ENCODE measurements around the gene RIMBP2. TPM values are rescaled to one million over a fixed set of nuclear protein-coding genes. Genes with fewer than 3 reads are reported as not detected.

The RIMBP2 gene
- total and polyA plus RNA-seq, 7 experiments from 2014 or later: 0.05 TPM; not detected in 6

DNA sequence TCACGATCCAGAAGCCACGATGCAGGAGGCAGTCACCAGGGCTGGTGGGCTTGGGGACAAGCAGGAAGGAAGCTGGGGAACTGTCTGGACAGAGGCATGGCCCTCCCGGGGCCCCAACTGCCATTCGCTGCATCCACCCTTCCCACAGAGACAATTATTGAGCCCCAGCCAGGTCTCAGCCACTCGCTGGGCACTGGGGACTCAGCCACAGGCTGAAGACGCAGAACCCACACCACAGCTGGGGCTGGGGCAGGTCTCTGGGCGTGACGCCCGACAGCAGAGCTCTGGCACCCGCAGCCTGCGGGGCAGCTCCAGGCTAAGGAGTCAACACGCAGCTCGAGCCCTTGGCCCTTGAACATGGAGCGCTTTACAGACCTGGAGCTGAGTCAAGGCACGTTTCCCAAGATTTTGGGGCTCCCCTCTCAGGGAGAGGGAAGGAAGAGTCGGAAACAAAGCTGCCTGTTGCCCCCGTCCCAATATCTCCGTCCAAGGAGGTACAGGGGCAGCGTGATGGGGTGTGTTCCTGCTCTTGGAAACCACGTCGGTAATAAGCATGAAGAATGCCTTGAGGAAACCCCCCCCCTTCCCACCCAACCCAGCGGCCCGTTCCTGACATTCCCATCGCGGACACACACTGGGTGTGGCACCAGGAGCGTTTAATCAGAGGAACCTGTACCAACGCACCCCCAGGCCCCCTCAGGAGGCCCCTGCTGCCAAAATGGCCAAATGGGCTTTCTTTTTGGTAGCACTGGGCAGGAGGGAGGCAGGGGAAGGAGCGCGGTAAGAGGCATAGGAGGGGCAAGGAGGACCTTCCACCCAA, 6.7 kb downstream of the RIMBP2 start:
- Mint-ChIP-seq H3K4me3 (no peak overlapping the region), H3K27me3 (peaks cover 19 to 45% (median 35%) of the 10 kb centered on the region in 5 donors), H3K9me3 (peaks cover 0 to 3% (median 0%) of the 10 kb centered on the region in 11 donors), H3K4me1 (peaks cover 0 to 9% (median 3%) of the 10 kb centered on the region in 7 donors), H3K27ac (no peak overlapping the region), H3K36me3 (no peaks in the 10 kb centered on the region)
- DNase-seq (no peak), ATAC-seq (peak; percentile 10)
- no peak overlapping the region for H3K27ac ChIP-seq (ENCODE audit: low read depth, low read length)
- no peaks in the 10 kb centered on the region for H3K4me1 ChIP-seq (ENCODE audit: control insufficient read depth in 2 of 2, insufficient read depth in 2 of 2, low read length in 2 of 2)
- H3K27me3 ChIP-seq (ENCODE audit: control insufficient read depth in 2 of 2, insufficient read depth in 2 of 2, low read length in 2 of 2): no peaks in the 10 kb centered on the region
- no peaks in the 10 kb centered on the region for H3K9me3 ChIP-seq (ENCODE audit: control insufficient read depth in 2 of 3, low read length in 3 of 3)
- H3K36me3 ChIP-seq (ENCODE audit: control insufficient read depth in 2 of 3, insufficient read depth in 3 of 3, low read length in 3 of 3): no peaks in the 10 kb centered on the region
- CTCF ChIA-PET: interaction anchor here (0.5 kb wide), 1 partner anchor 41 kb away, joined by 3 read pairs; no protein-coding TSS in a partner anchor
- intact Hi-C loops (cut with micrococcal nuclease): no loop called here
- H3K4me3 ChIP-seq (ENCODE audit: low read length): no peak overlapping the region
- POLR2A ChIA-PET: no interaction called here

DNA sequence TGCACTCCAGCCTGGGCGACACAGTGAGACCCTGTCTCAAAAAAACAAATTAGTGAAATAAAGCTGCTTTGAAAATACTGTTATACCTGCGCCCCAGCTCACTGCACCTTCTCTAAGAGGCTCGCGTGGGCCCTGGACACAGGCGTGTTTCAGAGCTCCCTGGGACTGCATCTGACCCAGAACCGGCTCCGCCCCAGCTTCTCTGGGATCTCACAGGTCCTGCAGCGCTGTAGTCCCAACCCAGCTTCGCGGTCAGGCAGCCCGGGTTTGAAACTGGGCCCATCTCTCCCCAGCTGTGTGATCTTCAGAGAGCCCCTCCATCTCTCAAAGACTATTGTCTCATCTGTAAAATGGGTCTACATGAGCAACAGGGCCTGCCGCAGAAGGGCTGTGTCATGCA, 7.5 kb downstream of the RIMBP2 start:
- H3K4me1 Mint-ChIP-seq: peaks cover 0 to 9% (median 2%) of the 10 kb centered on the region in 7 donors
- intact Hi-C loops (cut with micrococcal nuclease): no loop called here
- H3K27me3 Mint-ChIP-seq: peaks cover 15 to 43% (median 31%) of the 10 kb centered on the region in 5 donors
- no peaks in the 10 kb centered on the region for H3K36me3 ChIP-seq (ENCODE audit: control insufficient read depth in 2 of 3, insufficient read depth in 3 of 3, low read length in 3 of 3)
- ChIA-PET POLR2A (no interaction called here), CTCF (no interaction called here)
- DNase-seq: no peak
- H3K27ac Mint-ChIP-seq: no peak overlapping the region
- no peak overlapping the region for H3K4me3 ChIP-seq (ENCODE audit: low read length)
- H3K9me3 Mint-ChIP-seq: peaks cover 0 to 3% (median 0%) of the 10 kb centered on the region in 11 donors
- H3K4me3 Mint-ChIP-seq: no peak overlapping the region
- ATAC-seq: no peak
- H3K4me1 ChIP-seq (ENCODE audit: control insufficient read depth in 2 of 2, insufficient read depth in 2 of 2, low read length in 2 of 2): no peaks in the 10 kb centered on the region
- H3K27me3 ChIP-seq (ENCODE audit: control insufficient read depth in 2 of 2, insufficient read depth in 2 of 2, low read length in 2 of 2): no peaks in the 10 kb centered on the region
- H3K36me3 Mint-ChIP-seq: no peaks in the 10 kb centered on the region
- no peaks in the 10 kb centered on the region for H3K9me3 ChIP-seq (ENCODE audit: control insufficient read depth in 2 of 3, low read length in 3 of 3)
- no peak overlapping the region for H3K27ac ChIP-seq (ENCODE audit: low read depth, low read length)

DNA sequence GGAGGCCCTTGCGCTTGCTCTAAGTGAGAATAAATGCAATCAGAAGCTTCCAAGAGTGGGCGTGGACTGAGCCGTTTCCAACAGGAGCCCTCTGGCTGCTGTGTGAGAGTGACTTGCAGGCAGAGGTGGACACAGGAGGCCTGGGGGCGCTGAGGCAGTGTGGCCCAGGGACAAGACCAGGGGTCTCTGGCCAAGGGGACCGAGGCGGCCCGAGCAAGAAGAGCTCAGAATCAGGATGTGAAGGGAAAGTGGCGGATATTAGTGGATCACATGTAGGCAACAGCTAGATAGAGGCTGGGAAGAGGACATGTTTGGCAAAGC, 8.6 kb downstream of the RIMBP2 start:
- ChIA-PET POLR2A (no interaction called here), CTCF (no interaction called here)
- ATAC-seq: no peak
- Mint-ChIP-seq H3K4me3 (no peak overlapping the region), H3K4me1 (peaks cover 0 to 2% (median 0%) of the 10 kb centered on the region in 7 donors), H3K9me3 (peaks cover 0 to 3% (median 0%) of the 10 kb centered on the region in 11 donors), H3K27me3 (peaks cover 4 to 33% (median 19%) of the 10 kb centered on the region in 5 donors), H3K27ac (no peak overlapping the region), H3K36me3 (no peaks in the 10 kb centered on the region)
- intact Hi-C loops (cut with micrococcal nuclease): no loop called here
- Histone ChIP-seq H3K9me3 (ENCODE audit: control insufficient read depth in 2 of 3, low read length in 3 of 3) (no peaks in the 10 kb centered on the region), H3K27me3 (ENCODE audit: control insufficient read depth in 2 of 2, insufficient read depth in 2 of 2, low read length in 2 of 2) (no peaks in the 10 kb centered on the region), H3K4me1 (ENCODE audit: control insufficient read depth in 2 of 2, insufficient read depth in 2 of 2, low read length in 2 of 2) (no peaks in the 10 kb centered on the region), H3K36me3 (ENCODE audit: control insufficient read depth in 2 of 3, insufficient read depth in 3 of 3, low read length in 3 of 3) (no peaks in the 10 kb centered on the region), H3K4me3 (ENCODE audit: low read length) (no peak overlapping the region), H3K27ac (ENCODE audit: low read depth, low read length) (no peak overlapping the region)
- DNase-seq: no peak

DNA sequence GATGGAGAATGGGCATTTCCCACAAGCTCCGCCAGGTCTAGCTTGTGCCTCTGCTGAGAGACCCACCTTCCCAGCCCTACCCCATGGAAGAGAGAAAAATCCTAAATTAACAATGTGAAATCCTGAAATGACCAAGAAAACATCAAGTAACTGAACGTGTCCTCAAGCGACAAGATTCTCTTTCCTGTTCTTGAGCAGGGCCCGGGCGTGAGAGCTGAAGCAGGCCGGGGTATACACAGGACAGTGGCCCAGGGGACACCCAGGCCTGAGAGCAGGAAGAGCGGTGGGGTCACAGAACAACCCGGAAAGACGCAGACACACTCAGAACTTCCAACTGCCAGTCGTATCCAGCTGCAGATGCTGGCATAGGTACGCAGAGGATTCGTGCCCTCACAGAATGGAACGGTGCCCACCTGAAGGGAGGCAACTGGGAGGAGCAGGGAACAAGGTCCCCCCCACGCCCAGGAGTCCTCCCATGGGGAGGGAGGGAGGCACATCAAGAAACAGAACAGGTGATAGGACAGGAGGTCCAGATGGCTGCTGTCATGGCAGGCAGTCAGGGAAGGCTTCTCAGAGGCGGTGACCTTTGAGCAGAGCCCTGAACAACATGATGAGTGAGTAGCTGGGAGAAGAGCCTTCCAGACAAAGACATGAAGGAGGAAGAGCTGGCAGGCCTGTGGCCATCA, 9.1 kb downstream of the RIMBP2 start:
- Mint-ChIP-seq H3K27me3 (peaks cover 0 to 28% (median 14%) of the 10 kb centered on the region in 5 donors), H3K4me3 (no peak overlapping the region), H3K9me3 (peaks cover 0 to 3% (median 0%) of the 10 kb centered on the region in 11 donors), H3K36me3 (no peaks in the 10 kb centered on the region), H3K4me1 (peaks cover 0 to 2% (median 0%) of the 10 kb centered on the region in 7 donors), H3K27ac (no peak overlapping the region)
- Histone ChIP-seq H3K36me3 (ENCODE audit: control insufficient read depth in 2 of 3, insufficient read depth in 3 of 3, low read length in 3 of 3) (no peaks in the 10 kb centered on the region), H3K9me3 (ENCODE audit: control insufficient read depth in 2 of 3, low read length in 3 of 3) (no peaks in the 10 kb centered on the region), H3K4me1 (ENCODE audit: control insufficient read depth in 2 of 2, insufficient read depth in 2 of 2, low read length in 2 of 2) (no peaks in the 10 kb centered on the region), H3K27ac (ENCODE audit: low read depth, low read length) (no peak overlapping the region), H3K4me3 (ENCODE audit: low read length) (no peak overlapping the region), H3K27me3 (ENCODE audit: control insufficient read depth in 2 of 2, insufficient read depth in 2 of 2, low read length in 2 of 2) (no peaks in the 10 kb centered on the region)
- ATAC-seq: no peak
- intact Hi-C loops (cut with micrococcal nuclease): no loop called here
- ChIA-PET POLR2A (no interaction called here), CTCF (no interaction called here)
- DNase-seq: no peak

DNA sequence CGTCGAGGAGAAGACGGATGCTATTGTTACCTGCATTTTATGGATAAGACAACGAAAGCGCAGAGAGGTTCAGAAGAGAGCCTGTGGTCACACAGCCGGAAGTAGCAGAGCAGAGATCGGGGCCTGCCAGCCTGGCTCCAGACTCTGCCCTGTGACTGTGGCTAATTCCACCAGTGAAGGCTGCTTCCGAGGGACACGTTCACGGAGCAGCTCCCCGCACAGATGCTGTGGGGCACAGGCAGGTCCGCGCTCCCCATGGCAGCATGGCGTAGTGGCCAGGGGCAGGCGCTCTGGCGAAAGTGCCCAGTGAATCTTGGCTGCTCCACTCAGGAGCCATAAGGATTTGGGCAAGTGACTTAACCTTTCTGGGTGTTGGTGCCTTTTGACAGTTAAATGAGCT, 9.8 kb downstream of the RIMBP2 start:
- Histone ChIP-seq H3K4me1 (ENCODE audit: control insufficient read depth in 2 of 2, insufficient read depth in 2 of 2, low read length in 2 of 2) (no peaks in the 10 kb centered on the region), H3K9me3 (ENCODE audit: control insufficient read depth in 2 of 3, low read length in 3 of 3) (no peaks in the 10 kb centered on the region), H3K27ac (ENCODE audit: low read depth, low read length) (no peak overlapping the region), H3K4me3 (ENCODE audit: low read length) (no peak overlapping the region), H3K36me3 (ENCODE audit: control insufficient read depth in 2 of 3, insufficient read depth in 3 of 3, low read length in 3 of 3) (no peaks in the 10 kb centered on the region), H3K27me3 (ENCODE audit: control insufficient read depth in 2 of 2, insufficient read depth in 2 of 2, low read length in 2 of 2) (no peaks in the 10 kb centered on the region)
- ChIA-PET CTCF (no interaction called here), POLR2A (no interaction called here)
- peaks cover 0 to 2% (median 0%) of the 10 kb centered on the region in 7 donors for H3K4me1 Mint-ChIP-seq
- intact Hi-C loops (cut with micrococcal nuclease): no loop called here
- H3K27ac Mint-ChIP-seq: no peak overlapping the region
- H3K36me3 Mint-ChIP-seq: no peaks in the 10 kb centered on the region
- peaks cover 0 to 22% (median 11%) of the 10 kb centered on the region in 5 donors for H3K27me3 Mint-ChIP-seq
- no peak overlapping the region for H3K4me3 Mint-ChIP-seq
- no peak for DNase-seq
- ATAC-seq: no peak
- peaks cover 0 to 3% (median 0%) of the 10 kb centered on the region in 11 donors for H3K9me3 Mint-ChIP-seq

DNA sequence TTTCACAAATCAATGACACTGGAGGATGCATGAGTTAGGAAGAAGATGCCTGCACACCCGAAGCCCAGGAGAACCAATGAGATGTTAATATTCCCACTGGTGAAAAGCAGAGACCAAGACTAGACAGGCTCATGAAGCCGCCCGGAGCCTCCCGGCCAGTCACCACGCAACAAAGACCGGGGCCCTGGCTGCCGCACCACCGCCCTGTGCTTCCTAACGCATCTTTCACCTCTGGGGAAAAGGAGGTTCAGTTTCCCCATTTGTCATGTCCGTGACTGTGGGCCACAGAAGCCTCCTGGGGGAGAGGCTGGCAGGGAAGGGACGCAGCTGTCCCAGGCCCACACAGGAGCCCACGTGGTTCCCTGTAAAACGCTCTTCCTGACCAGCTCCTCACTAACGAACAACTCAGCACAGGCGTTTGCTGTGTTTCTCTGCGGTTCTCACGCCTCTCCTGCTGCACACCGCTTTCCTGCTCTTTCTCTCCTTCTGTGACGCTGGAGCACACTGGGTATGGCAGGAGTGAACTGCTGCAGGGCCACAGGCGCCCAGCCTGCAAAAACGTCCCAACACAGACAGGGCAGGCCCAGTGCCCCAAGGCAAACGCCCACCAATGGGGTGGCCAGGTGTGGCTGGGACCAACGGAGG, 10.8 kb downstream of the RIMBP2 start:
- Mint-ChIP-seq H3K9me3 (peaks cover 0 to 4% (median 0%) of the 10 kb centered on the region in 11 donors), H3K36me3 (no peaks in the 10 kb centered on the region), H3K4me1 (peaks cover 0 to 2% (median 0%) of the 10 kb centered on the region in 7 donors), H3K4me3 (no peak overlapping the region), H3K27me3 (peaks cover 0 to 24% (median 7%) of the 10 kb centered on the region in 5 donors), H3K27ac (no peak overlapping the region)
- H3K4me3 ChIP-seq (ENCODE audit: low read length): no peak overlapping the region
- H3K36me3 ChIP-seq (ENCODE audit: control insufficient read depth in 2 of 3, insufficient read depth in 3 of 3, low read length in 3 of 3): no peaks in the 10 kb centered on the region
- no peak for DNase-seq
- intact Hi-C loops (cut with micrococcal nuclease): no loop called here
- H3K27me3 ChIP-seq (ENCODE audit: control insufficient read depth in 2 of 2, insufficient read depth in 2 of 2, low read length in 2 of 2): no peaks in the 10 kb centered on the region
- no peaks in the 10 kb centered on the region for H3K4me1 ChIP-seq (ENCODE audit: control insufficient read depth in 2 of 2, insufficient read depth in 2 of 2, low read length in 2 of 2)
- no peak overlapping the region for H3K27ac ChIP-seq (ENCODE audit: low read depth, low read length)
- ChIA-PET CTCF (no interaction called here), POLR2A (no interaction called here)
- ATAC-seq: no peak
- no peaks in the 10 kb centered on the region for H3K9me3 ChIP-seq (ENCODE audit: control insufficient read depth in 2 of 3, low read length in 3 of 3)

Data from naive thymus-derived CD4-positive, alpha-beta T cell (primary cell).